ENCODE results near the gene AKR1B1. TPM values are rescaled to one million over a fixed set of nuclear protein-coding genes. Genes with fewer than 3 reads are reported as not detected.

The AKR1B1 gene
- total and polyA plus RNA-seq, 9 of the 15 experiments (the other 6 are each of a cell fraction or from before 2014, with no cell fraction given), result 2.0 to 10.6 (median 6.2) TPM

GRCh38 chr7:134432296-134433152, 26.4 kb downstream of the AKR1B1 start (continued):
- TF ChIP-seq, protein P1, sequence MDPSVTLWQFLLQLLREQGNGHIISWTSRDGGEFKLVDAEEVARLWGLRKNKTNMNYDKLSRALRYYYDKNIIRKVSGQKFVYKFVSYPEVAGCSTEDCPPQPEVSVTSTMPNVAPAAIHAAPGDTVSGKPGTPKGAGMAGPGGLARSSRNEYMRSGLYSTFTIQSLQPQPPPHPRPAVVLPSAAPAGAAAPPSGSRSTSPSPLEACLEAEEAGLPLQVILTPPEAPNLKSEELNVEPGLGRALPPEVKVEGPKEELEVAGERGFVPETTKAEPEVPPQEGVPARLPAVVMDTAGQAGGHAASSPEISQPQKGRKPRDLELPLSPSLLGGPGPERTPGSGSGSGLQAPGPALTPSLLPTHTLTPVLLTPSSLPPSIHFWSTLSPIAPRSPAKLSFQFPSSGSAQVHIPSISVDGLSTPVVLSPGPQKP (CRISPR knock-in tag; IDR thresholded peaks at IDR 0.05), result no peak
- TF ChIP-seq KAT7 (CRISPR knock-in tag; IDR thresholded peaks at IDR 0.05; ENCODE audit: borderline replicate concordance) (no peak), PRMT5 (CRISPR knock-in tag; IDR thresholded peaks at IDR 0.05) (no peak), DDX20 (tag; IDR thresholded peaks at IDR 0.05; ENCODE audit: low read depth) (no peak), SMARCE1 (IDR thresholded peaks at IDR 0.05) (no peak), ZNF3 (CRISPR knock-in tag; IDR thresholded peaks at IDR 0.05) (no peak), TRIM25 (IDR thresholded peaks at IDR 0.05; ENCODE audit: borderline replicate concordance) (no peak), HMG20B (CRISPR knock-in tag; IDR thresholded peaks at IDR 0.05) (no peak), ZMIZ1 (IDR thresholded peaks at IDR 0.05; ENCODE audit: low read depth in 2 of 2, low read length in 2 of 2) (no peak), ZKSCAN1 (IDR thresholded peaks at IDR 0.05; ENCODE audit: low read depth, low read length) (no peak), SUPT5H (IDR thresholded peaks at IDR 0.05) (no peak)
- TF ChIP-seq, protein P2, sequence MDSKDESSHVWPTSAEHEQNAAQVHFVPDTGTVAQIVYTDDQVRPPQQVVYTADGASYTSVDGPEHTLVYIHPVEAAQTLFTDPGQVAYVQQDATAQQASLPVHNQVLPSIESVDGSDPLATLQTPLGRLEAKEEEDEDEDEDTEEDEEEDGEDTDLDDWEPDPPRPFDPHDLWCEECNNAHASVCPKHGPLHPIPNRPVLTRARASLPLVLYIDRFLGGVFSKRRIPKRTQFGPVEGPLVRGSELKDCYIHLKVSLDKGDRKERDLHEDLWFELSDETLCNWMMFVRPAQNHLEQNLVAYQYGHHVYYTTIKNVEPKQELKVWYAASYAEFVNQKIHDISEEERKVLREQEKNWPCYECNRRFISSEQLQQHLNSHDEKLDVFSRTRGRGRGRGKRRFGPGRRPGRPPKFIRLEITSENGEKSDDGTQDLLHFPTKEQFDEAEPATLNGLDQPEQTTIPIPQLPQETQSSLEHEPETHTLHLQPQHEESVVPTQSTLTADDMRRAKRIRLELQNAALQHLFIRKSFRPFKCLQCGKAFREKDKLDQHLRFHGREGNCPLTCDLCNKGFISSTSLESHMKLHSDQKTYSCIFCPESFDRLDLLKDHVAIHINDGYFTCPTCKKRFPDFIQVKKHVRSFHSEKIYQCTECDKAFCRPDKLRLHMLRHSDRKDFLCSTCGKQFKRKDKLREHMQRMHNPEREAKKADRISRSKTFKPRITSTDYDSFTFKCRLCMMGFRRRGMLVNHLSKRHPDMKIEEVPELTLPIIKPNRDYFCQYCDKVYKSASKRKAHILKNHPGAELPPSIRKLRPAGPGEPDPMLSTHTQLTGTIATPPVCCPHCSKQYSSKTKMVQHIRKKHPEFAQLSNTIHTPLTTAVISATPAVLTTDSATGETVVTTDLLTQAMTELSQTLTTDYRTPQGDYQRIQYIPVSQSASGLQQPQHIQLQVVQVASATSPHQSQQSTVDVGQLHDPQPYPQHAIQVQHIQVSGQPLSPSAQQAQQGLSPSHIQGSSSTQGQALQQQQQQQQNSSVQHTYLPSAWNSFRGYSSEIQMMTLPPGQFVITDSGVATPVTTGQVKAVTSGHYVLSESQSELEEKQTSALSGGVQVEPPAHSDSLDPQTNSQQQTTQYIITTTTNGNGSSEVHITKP (IDR thresholded peaks at IDR 0.05; ENCODE audit: partially characterized antibody), result peak; percentile 87
- TF ChIP-seq, protein P3, sequence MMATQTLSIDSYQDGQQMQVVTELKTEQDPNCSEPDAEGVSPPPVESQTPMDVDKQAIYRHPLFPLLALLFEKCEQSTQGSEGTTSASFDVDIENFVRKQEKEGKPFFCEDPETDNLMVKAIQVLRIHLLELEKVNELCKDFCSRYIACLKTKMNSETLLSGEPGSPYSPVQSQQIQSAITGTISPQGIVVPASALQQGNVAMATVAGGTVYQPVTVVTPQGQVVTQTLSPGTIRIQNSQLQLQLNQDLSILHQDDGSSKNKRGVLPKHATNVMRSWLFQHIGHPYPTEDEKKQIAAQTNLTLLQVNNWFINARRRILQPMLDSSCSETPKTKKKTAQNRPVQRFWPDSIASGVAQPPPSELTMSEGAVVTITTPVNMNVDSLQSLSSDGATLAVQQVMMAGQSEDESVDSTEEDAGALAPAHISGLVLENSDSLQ (IDR thresholded peaks at IDR 0.05), result peak; percentile 37; the same call in 1 of the 2 replicates
